MM.1S (cell line): Measurements from ENCODE around the gene SPDYE1.

Source experiments
- CTCF ChIP-seq: fragments of 300-600 bp; sonication (generic); IDR thresholded peaks from 2 replicates; pipeline ENCODE4 v1.5.1; 2016; ENCODE audit warnings: antibody characterized with exemption, low read length, mixed read lengths
- EZH2 ChIP-seq: fragments of 300-600 bp; sonication (generic); optimal IDR thresholded peaks from 2 replicates; pipeline ENCODE3; 2017; ENCODE audit warnings: low read depth, mild to moderate bottlenecking, antibody characterized with exemption, low read length, mixed read lengths
- EZH2phosphoT487 ChIP-seq: fragments of 300-600 bp; sonication (generic); IDR thresholded peaks from 2 replicates; pipeline ENCODE4 v1.6.1; 2018; ENCODE audit warnings: antibody characterized with exemption, low read length

- TF ChIP-seq CTCF (no peak), EZH2 (no peak), EZH2phosphoT487 (no peak)
Observed at GRCh38 chr7:44042221-44042620, 44.5 kb downstream of the SPDYE1 start.
